ENCODE results near the gene ZNF770. TPM values are rescaled to one million over a fixed set of nuclear protein-coding genes. Genes with fewer than 3 reads are reported as not detected.
"Not testable (repeated sequence)": the region's sequence is repeated elsewhere in the genome, so short reads cannot be mapped to it uniquely, and the experiment has no call there.

Gene ZNF770
- total RNA-seq, 1 donor from 2014 or later, result 28.2 TPM

GRCh38 chr15:34941185-34941698 lies 46.8 kb downstream of the ZNF770 start:
- peaks cover 0 to 57% of the 10 kb centered on the region in 2 donors for H3K36me3 ChIP-seq
- TF ChIP-seq CTCF (IDR thresholded peaks at IDR 0.05) (no peak), POLR2AphosphoS5 (IDR thresholded peaks at IDR 0.05; ENCODE audit: insufficient read depth in 1 of 2, low read depth in 1 of 2) (no peak), POLR2A (IDR thresholded peaks at IDR 0.05) (no peak)
- no peaks in the 10 kb centered on the region for H3K4me1 ChIP-seq
- intact Hi-C loops (cut with DNase I), result no loop called here
- no peaks in the 10 kb centered on the region for H3K9me3 ChIP-seq
- H3K27me3 ChIP-seq, result no peaks in the 10 kb centered on the region
- no peak overlapping the region for H3K4me3 ChIP-seq
- DNase-seq (ENCODE audit: extremely low spot score in 2 of 2), result no peak
- no peak overlapping the region for H3K27ac ChIP-seq

DNA sequence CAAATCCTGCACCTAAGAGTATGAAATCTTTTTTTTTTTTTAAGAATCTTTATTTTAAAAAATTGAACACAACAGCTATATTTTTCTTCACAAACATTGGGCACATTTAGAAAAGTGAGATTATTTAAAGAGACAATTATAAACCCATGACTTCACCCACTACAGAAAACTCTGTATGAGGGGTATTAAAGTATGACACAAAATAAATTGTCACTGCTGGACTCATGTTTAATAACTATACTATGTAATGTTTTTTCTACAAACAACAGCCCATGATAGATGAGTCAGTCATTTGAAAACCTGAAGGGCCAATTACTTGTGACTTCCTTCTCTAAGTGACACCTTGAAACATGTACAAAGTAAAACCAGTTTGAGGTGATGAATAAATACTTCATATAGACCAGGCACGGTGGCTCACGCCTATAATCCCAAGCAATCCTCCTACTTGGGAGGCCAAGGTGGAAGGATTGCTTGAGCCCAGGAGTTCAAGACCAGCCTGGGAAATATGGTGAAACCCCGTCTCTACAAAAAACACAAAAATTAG lies 54.6 kb downstream of the ZNF770 start:
- DNase-seq (ENCODE audit: extremely low spot score in 2 of 2), result no peak
- no peak overlapping the region for H3K4me3 ChIP-seq
- peaks cover 0 to 59% of the 10 kb centered on the region in 2 donors for H3K36me3 ChIP-seq
- no peak overlapping the region for H3K27ac ChIP-seq
- H3K9me3 ChIP-seq, result no peaks in the 10 kb centered on the region
- no peaks in the 10 kb centered on the region for H3K27me3 ChIP-seq
- TF ChIP-seq CTCF (IDR thresholded peaks at IDR 0.05) (no peak), POLR2AphosphoS5 (IDR thresholded peaks at IDR 0.05; ENCODE audit: insufficient read depth in 1 of 2, low read depth in 1 of 2) (no peak), POLR2A (IDR thresholded peaks at IDR 0.05) (no peak)
- intact Hi-C loops (cut with DNase I), result no loop called here
- H3K4me1 ChIP-seq, result no peaks in the 10 kb centered on the region

GRCh38 chr15:34928349-34928748 lies 59.7 kb downstream of the ZNF770 start:
- H3K4me3 ChIP-seq; H3K27ac ChIP-seq; DNase-seq (ENCODE audit: extremely low spot score in 2 of 2); H3K9me3 ChIP-seq; H3K4me1 ChIP-seq; intact Hi-C loops (cut with DNase I); H3K27me3 ChIP-seq: not testable (repeated sequence)
- peaks cover 0 to 45% of the 10 kb centered on the region in 2 donors for H3K36me3 ChIP-seq

Other genes starting within 250 kb of the ZNF770 start
- gene GJD2, start 233.3 kb downstream of the ZNF770 start, total RNA-seq, result not detected
- gene ACTC1, start 192.7 kb downstream of the ZNF770 start, total RNA-seq, result 15.0 TPM
- 21.9 TPM for gene AQR, start 18.5 kb downstream of the ZNF770 start, total RNA-seq
- gene NANOGP8, start 97.0 kb upstream of the ZNF770 start, total RNA-seq, result not detected

All from vagina (tissue), 2 donors.